ENCODE data around the gene NTRK3. TPM values are rescaled to one million over a fixed set of nuclear protein-coding genes. Genes with fewer than 3 reads are reported as not detected.

NTRK3 gene
- total and polyA plus RNA-seq, 4 experiments from 2014 or later, result 0.67 TPM; not detected in 3

DNA sequence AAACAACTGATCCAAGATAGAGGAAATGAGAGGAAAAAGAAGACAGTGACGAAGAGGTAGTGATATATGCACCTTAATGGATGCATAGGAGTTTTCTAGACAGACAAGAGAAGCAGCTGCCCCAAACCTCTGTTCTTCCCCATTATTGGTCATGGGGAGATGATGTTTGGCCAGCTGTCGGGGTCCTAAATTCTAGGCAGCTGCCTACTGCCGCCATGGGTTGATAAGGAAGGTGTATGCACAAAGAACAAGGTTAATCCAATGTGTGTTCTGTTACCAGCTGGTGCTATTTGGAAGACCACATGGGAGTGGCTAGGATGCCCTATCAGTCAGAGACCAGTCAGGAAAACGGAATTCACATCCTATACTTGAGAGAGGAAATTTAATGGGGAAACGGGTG is 47.4 kb downstream of the NTRK3 start:
- CTCF ChIA-PET (ENCODE audit: partially characterized antibody), result interaction anchor here (1.1 kb wide), 1 partner anchor 38 kb away, joined by 4 read pairs; no protein-coding TSS in a partner anchor

DNA sequence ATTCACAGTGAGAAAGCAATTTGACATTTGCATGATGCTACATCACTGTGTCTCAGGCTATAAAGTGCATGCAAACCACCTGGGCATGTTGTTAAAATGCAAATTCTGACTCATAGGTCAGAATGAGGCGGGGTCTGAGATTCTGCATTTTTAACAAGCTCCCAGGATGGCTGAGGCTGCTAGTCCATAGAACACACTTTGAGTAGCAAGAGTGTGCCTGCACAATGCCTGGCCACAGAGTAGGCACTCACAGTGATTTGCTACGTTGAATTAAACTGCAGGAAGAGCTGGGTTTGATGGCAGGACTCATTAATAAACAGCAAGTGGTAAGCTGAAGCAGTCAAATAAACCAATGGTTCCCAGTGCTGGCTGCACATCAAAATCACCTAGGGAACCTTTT is 48.1 kb downstream of the NTRK3 start:
- Histone ChIP-seq H3K4me1 (ENCODE audit: insufficient read depth, low read length) (no peaks in the 10 kb centered on the region), H3K27ac (ENCODE audit: low read depth, low read length) (no peak overlapping the region), H3K27me3 (ENCODE audit: insufficient read depth, low read length) (no peaks in the 10 kb centered on the region), H3K36me3 (ENCODE audit: insufficient read depth, low read length) (no peaks in the 10 kb centered on the region), H3K4me3 (ENCODE audit: low read length in 2 of 2) (no peak overlapping the region), H3K9me3 (ENCODE audit: control insufficient read depth in 1 of 2, low read length in 2 of 2) (no peaks in the 10 kb centered on the region)
- Mint-ChIP-seq H3K4me3 (no peak overlapping the region), H3K9me3 (no peaks in the 10 kb centered on the region), H3K27ac (no peak overlapping the region), H3K36me3 (no peaks in the 10 kb centered on the region), H3K4me1 (no peaks in the 10 kb centered on the region), H3K27me3 (peaks cover 11 to 16% of the 10 kb centered on the region in 2 donors)
- DNase-seq, result no peak
- ChIA-PET CTCF (ENCODE audit: partially characterized antibody) (interaction anchor here (1.1 kb wide), 1 partner anchor 39 kb away, joined by 4 read pairs; no protein-coding TSS in a partner anchor), POLR2A (ENCODE audit: partially characterized antibody) (no interaction called here)
- intact Hi-C loops (cut with micrococcal nuclease), result no loop called here

More for the DNA sequence above, 47.4 kb downstream of the NTRK3 start:
- Histone ChIP-seq H3K9me3 (ENCODE audit: control insufficient read depth in 1 of 2, low read length in 2 of 2) (no peaks in the 10 kb centered on the region), H3K4me3 (ENCODE audit: low read length in 2 of 2) (no peak overlapping the region), H3K27me3 (ENCODE audit: insufficient read depth, low read length) (no peaks in the 10 kb centered on the region), H3K27ac (ENCODE audit: low read depth, low read length) (no peak overlapping the region), H3K4me1 (ENCODE audit: insufficient read depth, low read length) (no peaks in the 10 kb centered on the region), H3K36me3 (ENCODE audit: insufficient read depth, low read length) (no peaks in the 10 kb centered on the region)
- Mint-ChIP-seq H3K9me3 (no peaks in the 10 kb centered on the region), H3K4me1 (no peaks in the 10 kb centered on the region), H3K36me3 (no peaks in the 10 kb centered on the region), H3K27ac (no peak overlapping the region), H3K27me3 (peaks cover 11 to 13% of the 10 kb centered on the region in 2 donors), H3K4me3 (no peak overlapping the region)
- DNase-seq, result no peak
- POLR2A ChIA-PET (ENCODE audit: partially characterized antibody), result no interaction called here
- intact Hi-C loops (cut with micrococcal nuclease), result no loop called here

DNA sequence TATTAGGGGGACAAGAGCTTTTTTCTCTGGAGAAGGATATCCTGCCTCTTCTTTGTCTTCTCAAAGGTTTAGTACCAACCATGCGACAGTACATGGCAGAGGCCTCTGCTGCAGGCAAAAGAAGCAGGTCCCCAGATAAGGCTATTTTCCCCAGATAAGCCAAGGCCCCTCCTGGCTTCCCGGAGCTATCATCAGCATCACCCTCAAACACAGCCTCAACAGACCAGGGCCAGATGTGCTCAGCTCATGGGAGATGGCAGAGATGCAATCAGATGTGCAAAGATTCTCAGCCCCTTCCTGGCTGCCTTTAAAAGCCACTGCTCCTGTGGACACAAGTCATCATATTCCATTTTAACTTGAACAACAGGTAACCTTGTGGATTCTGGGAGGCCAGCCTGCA is 49.0 kb downstream of the NTRK3 start:
- Histone ChIP-seq H3K4me3 (ENCODE audit: low read length in 2 of 2) (no peak overlapping the region), H3K27ac (ENCODE audit: low read depth, low read length) (no peak overlapping the region), H3K36me3 (ENCODE audit: insufficient read depth, low read length) (no peaks in the 10 kb centered on the region), H3K4me1 (ENCODE audit: insufficient read depth, low read length) (no peaks in the 10 kb centered on the region), H3K27me3 (ENCODE audit: insufficient read depth, low read length) (no peaks in the 10 kb centered on the region), H3K9me3 (ENCODE audit: control insufficient read depth in 1 of 2, low read length in 2 of 2) (no peaks in the 10 kb centered on the region)
- Mint-ChIP-seq H3K27ac (no peak overlapping the region), H3K4me1 (no peaks in the 10 kb centered on the region), H3K27me3 (peaks cover 11 to 20% of the 10 kb centered on the region in 2 donors), H3K36me3 (no peaks in the 10 kb centered on the region), H3K4me3 (no peak overlapping the region), H3K9me3 (no peaks in the 10 kb centered on the region)
- DNase-seq, result no peak
- intact Hi-C loops (cut with micrococcal nuclease), result no loop called here
- ChIA-PET POLR2A (ENCODE audit: partially characterized antibody) (no interaction called here), CTCF (ENCODE audit: partially characterized antibody) (interaction anchor here (1.1 kb wide), 1 partner anchor 35 kb away, joined by 3 read pairs; no protein-coding TSS in a partner anchor)

DNA sequence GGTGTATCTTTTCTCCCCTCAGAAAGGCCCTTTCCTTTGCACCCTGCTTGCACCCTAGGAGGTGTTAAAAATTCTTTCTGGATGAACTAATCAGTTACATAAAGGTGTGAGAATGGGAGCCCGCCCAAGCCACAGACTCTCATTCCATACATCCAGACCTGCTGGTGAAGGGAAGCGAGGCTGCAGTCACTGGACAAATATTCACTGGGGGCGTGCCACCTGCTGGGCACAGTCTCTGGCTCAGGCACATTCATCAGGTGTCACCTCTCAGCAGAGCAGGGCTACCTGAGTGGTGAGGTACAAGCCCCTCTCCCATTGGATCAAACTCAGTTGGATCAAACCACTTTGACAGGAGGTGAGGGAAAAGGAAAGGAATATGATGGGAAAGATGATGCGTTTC is 52.0 kb downstream of the NTRK3 start:
- Histone ChIP-seq H3K9me3 (ENCODE audit: control insufficient read depth in 1 of 2, low read length in 2 of 2) (no peaks in the 10 kb centered on the region), H3K4me1 (ENCODE audit: insufficient read depth, low read length) (no peaks in the 10 kb centered on the region), H3K4me3 (ENCODE audit: low read length in 2 of 2) (no peak overlapping the region), H3K27ac (ENCODE audit: low read depth, low read length) (no peak overlapping the region), H3K27me3 (ENCODE audit: insufficient read depth, low read length) (no peaks in the 10 kb centered on the region), H3K36me3 (ENCODE audit: insufficient read depth, low read length) (no peaks in the 10 kb centered on the region)
- ChIA-PET POLR2A (ENCODE audit: partially characterized antibody) (no interaction called here), CTCF (ENCODE audit: partially characterized antibody) (no interaction called here)
- Mint-ChIP-seq H3K4me3 (no peak overlapping the region), H3K9me3 (no peaks in the 10 kb centered on the region), H3K27me3 (peaks cover 9 to 23% of the 10 kb centered on the region in 2 donors), H3K36me3 (no peaks in the 10 kb centered on the region), H3K4me1 (no peaks in the 10 kb centered on the region), H3K27ac (no peak overlapping the region)
- intact Hi-C loops (cut with micrococcal nuclease), result no loop called here
- DNase-seq, result no peak

DNA sequence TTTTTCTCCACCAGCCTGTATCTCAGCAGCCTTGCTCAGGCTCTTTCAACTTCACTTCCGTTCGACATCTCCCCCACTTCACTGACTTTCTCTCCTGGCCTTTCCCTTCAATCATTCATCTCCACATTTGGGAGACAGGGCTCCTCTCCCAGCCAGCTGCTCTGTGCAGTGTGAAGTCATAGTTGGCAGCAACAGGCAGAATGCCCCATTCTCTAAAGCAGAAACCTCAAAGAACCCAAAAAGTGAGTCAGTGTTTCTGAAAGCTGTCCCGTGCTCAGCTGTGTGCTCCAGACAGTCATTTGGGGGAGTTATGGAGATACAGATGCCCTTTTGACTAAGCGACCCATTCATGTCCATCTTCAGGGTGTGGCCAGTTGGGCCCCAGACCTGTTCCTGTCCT is 54.3 kb downstream of the NTRK3 start:
- H3K4me3 ChIP-seq (ENCODE audit: low read length in 2 of 2), result no peak overlapping the region
- H3K27ac Mint-ChIP-seq, result no peak overlapping the region
- no peaks in the 10 kb centered on the region for H3K4me1 Mint-ChIP-seq
- no peak overlapping the region for H3K4me3 Mint-ChIP-seq
- no peaks in the 10 kb centered on the region for H3K9me3 ChIP-seq (ENCODE audit: control insufficient read depth in 1 of 2, low read length in 2 of 2)
- no peaks in the 10 kb centered on the region for H3K4me1 ChIP-seq (ENCODE audit: insufficient read depth, low read length)
- DNase-seq, result no peak
- H3K27ac ChIP-seq (ENCODE audit: low read depth, low read length), result no peak overlapping the region
- H3K9me3 Mint-ChIP-seq, result no peaks in the 10 kb centered on the region
- no peaks in the 10 kb centered on the region for H3K36me3 ChIP-seq (ENCODE audit: insufficient read depth, low read length)
- ChIA-PET CTCF (ENCODE audit: partially characterized antibody) (no interaction called here), POLR2A (ENCODE audit: partially characterized antibody) (no interaction called here)
- intact Hi-C loops (cut with micrococcal nuclease), result no loop called here
- no peaks in the 10 kb centered on the region for H3K36me3 Mint-ChIP-seq
- peaks cover 4 to 12% of the 10 kb centered on the region in 2 donors for H3K27me3 Mint-ChIP-seq
- no peaks in the 10 kb centered on the region for H3K27me3 ChIP-seq (ENCODE audit: insufficient read depth, low read length)

DNA sequence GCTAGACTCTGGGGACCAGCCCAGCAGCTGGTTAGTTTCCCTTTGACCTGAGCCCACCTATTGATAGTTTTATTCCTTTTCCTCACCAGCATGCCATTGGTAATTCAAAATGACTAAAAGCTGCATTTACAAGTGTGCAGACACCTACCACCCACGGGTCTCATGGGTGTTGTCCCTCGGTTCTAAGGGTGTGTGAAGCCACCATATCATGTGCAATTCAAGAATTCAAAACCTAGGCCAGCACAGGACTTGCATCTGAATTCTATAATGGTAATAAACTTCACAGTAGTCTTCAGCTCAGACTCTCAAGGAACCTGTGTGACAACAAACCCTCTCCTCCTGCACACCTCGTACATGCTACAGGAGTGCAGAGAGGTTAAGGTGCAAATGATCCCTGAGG is 55.3 kb downstream of the NTRK3 start:
- DNase-seq, result no peak
- H3K9me3 Mint-ChIP-seq, result peaks cover 0 to 3% (median 0%) of the 10 kb centered on the region in 8 donors
- H3K36me3 Mint-ChIP-seq, result no peaks in the 10 kb centered on the region
- intact Hi-C loops (cut with micrococcal nuclease), result no loop called here
- no peak overlapping the region for H3K27ac Mint-ChIP-seq
- Histone ChIP-seq H3K27ac (ENCODE audit: low read depth, low read length) (no peak overlapping the region), H3K4me1 (ENCODE audit: insufficient read depth, low read length) (no peaks in the 10 kb centered on the region), H3K27me3 (ENCODE audit: insufficient read depth, low read length) (no peaks in the 10 kb centered on the region), H3K4me3 (ENCODE audit: low read length in 2 of 2) (no peak overlapping the region), H3K36me3 (ENCODE audit: insufficient read depth, low read length) (no peaks in the 10 kb centered on the region), H3K9me3 (ENCODE audit: control insufficient read depth in 1 of 2, low read length in 2 of 2) (no peaks in the 10 kb centered on the region)
- ChIA-PET CTCF (ENCODE audit: partially characterized antibody) (interaction anchor here (1.2 kb wide), 1 partner anchor 11 kb away, joined by 3 read pairs; no protein-coding TSS in a partner anchor), POLR2A (ENCODE audit: partially characterized antibody) (no interaction called here)
- peaks cover 5 to 9% of the 10 kb centered on the region in 2 donors for H3K27me3 Mint-ChIP-seq
- no peak overlapping the region for H3K4me3 Mint-ChIP-seq
- H3K4me1 Mint-ChIP-seq, result no peaks in the 10 kb centered on the region

DNA sequence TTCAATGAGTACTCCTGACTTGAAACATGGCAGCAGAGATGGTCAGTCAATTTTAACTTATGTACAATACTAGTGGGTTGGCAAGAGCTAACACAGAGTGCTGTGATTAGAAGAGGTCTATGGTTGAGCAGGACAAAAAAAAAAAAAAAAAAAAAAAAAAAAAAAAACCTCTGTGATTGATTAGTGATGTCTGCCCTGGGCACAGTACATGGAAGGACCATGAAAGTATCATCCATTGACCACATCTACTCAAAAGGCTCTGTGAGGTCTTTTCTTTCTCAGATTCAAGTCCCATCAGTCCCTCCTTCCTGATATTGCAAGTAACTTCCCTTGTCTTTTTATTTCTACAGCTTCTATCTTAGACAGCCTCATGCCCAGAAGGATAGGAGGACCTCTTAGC is 59.6 kb downstream of the NTRK3 start:
- ChIA-PET CTCF (ENCODE audit: partially characterized antibody) (no interaction called here), POLR2A (ENCODE audit: partially characterized antibody) (no interaction called here)
- peaks cover 15 to 19% of the 10 kb centered on the region in 2 donors for H3K27me3 Mint-ChIP-seq
- intact Hi-C loops (cut with micrococcal nuclease), result no loop called here
- DNase-seq, result no peak
- no peaks in the 10 kb centered on the region for H3K4me1 ChIP-seq (ENCODE audit: insufficient read depth, low read length)
- H3K4me3 Mint-ChIP-seq, result no peak overlapping the region
- no peaks in the 10 kb centered on the region for H3K36me3 ChIP-seq (ENCODE audit: insufficient read depth, low read length)
- H3K4me3 ChIP-seq (ENCODE audit: low read length in 2 of 2), result no peak overlapping the region
- no peak overlapping the region for H3K27ac Mint-ChIP-seq
- H3K9me3 ChIP-seq (ENCODE audit: control insufficient read depth in 1 of 2, low read length in 2 of 2), result no peaks in the 10 kb centered on the region
- H3K27ac ChIP-seq (ENCODE audit: low read depth, low read length), result no peak overlapping the region
- H3K36me3 Mint-ChIP-seq, result no peaks in the 10 kb centered on the region
- peaks cover 0 to 3% (median 0%) of the 10 kb centered on the region in 8 donors for H3K9me3 Mint-ChIP-seq
- no peaks in the 10 kb centered on the region for H3K4me1 Mint-ChIP-seq
- no peaks in the 10 kb centered on the region for H3K27me3 ChIP-seq (ENCODE audit: insufficient read depth, low read length)

DNA sequence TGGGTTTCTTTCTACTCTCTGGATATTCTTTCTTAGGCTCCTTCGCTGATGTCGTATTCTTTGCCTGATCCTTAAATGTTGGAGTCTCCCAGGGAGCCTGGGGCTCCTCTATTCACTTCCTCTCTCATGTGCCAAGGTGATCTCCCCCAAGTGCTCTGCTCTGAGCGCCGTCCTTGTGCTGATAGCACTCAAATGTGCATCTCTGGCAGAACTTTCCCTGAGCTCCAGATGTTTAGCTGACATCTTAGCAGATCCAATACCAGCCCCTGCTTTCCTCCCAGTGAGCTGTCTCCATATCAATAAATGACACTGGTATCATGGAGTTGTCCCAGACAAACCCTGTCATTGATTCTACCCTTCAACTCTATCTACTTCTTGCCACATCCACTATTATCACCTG is 62.4 kb downstream of the NTRK3 start:
- H3K9me3 Mint-ChIP-seq, result peaks cover 0 to 3% (median 0%) of the 10 kb centered on the region in 8 donors
- H3K36me3 Mint-ChIP-seq, result no peaks in the 10 kb centered on the region
- intact Hi-C loops (cut with micrococcal nuclease), result no loop called here
- H3K4me1 Mint-ChIP-seq, result no peaks in the 10 kb centered on the region
- Histone ChIP-seq H3K36me3 (ENCODE audit: insufficient read depth, low read length) (no peaks in the 10 kb centered on the region), H3K4me3 (ENCODE audit: low read length in 2 of 2) (no peak overlapping the region), H3K4me1 (ENCODE audit: insufficient read depth, low read length) (no peaks in the 10 kb centered on the region), H3K27me3 (ENCODE audit: insufficient read depth, low read length) (no peaks in the 10 kb centered on the region), H3K9me3 (ENCODE audit: control insufficient read depth in 1 of 2, low read length in 2 of 2) (no peaks in the 10 kb centered on the region), H3K27ac (ENCODE audit: low read depth, low read length) (no peak overlapping the region)
- peaks cover 16 to 17% of the 10 kb centered on the region in 2 donors for H3K27me3 Mint-ChIP-seq
- H3K27ac Mint-ChIP-seq, result no peak overlapping the region
- POLR2A ChIA-PET (ENCODE audit: partially characterized antibody), result no interaction called here
- DNase-seq, result no peak
- CTCF ChIA-PET (ENCODE audit: partially characterized antibody), result no interaction called here
- no peak overlapping the region for H3K4me3 Mint-ChIP-seq

Data from CD4-positive, alpha-beta memory T cell (primary cell).